Measurements from ENCODE around the gene PTPN14. TPM values are rescaled to one million over a fixed set of nuclear protein-coding genes. Genes with fewer than 3 reads are reported as not detected.

Gene PTPN14
- polyA plus RNA-seq, 1 donor from 2014 or later: 0.08 TPM

GRCh38 chr1:214420341-214420740, 131.1 kb downstream of the PTPN14 start:
- Mint-ChIP-seq H3K27ac (no peak overlapping the region), H3K4me1 (no peaks in the 10 kb centered on the region), H3K36me3 (no peaks in the 10 kb centered on the region), H3K4me3 (no peak overlapping the region), H3K27me3 (peaks cover 18% of the 10 kb centered on the region), H3K9me3 (peaks cover 0 to 2% (median 0%) of the 10 kb centered on the region in 3 donors)

GRCh38 chr1:214419650-214420049, 131.8 kb downstream of the PTPN14 start:
- peaks cover 0 to 2% (median 0%) of the 10 kb centered on the region in 3 donors for H3K9me3 Mint-ChIP-seq
- peaks cover 15% of the 10 kb centered on the region for H3K27me3 Mint-ChIP-seq
- no peak overlapping the region for H3K27ac Mint-ChIP-seq
- no peaks in the 10 kb centered on the region for H3K4me1 Mint-ChIP-seq
- no peaks in the 10 kb centered on the region for H3K36me3 Mint-ChIP-seq
- no peak overlapping the region for H3K4me3 Mint-ChIP-seq

GRCh38 chr1:214418391-214418790, 133.0 kb downstream of the PTPN14 start:
- Mint-ChIP-seq H3K27ac (no peak overlapping the region), H3K4me1 (no peaks in the 10 kb centered on the region), H3K27me3 (peaks cover 15% of the 10 kb centered on the region), H3K4me3 (no peak overlapping the region), H3K9me3 (peaks cover 0 to 2% (median 0%) of the 10 kb centered on the region in 3 donors), H3K36me3 (no peaks in the 10 kb centered on the region)

GRCh38 chr1:214417545-214418210, 133.7 kb downstream of the PTPN14 start:
- Mint-ChIP-seq H3K4me3 (no peak overlapping the region), H3K4me1 (no peaks in the 10 kb centered on the region), H3K27me3 (peaks cover 15% of the 10 kb centered on the region), H3K36me3 (no peaks in the 10 kb centered on the region), H3K9me3 (peaks cover 0 to 2% (median 0%) of the 10 kb centered on the region in 3 donors), H3K27ac (no peak overlapping the region)

GRCh38 chr1:214416858-214417257, 134.5 kb downstream of the PTPN14 start:
- H3K36me3 Mint-ChIP-seq: no peaks in the 10 kb centered on the region
- no peaks in the 10 kb centered on the region for H3K4me1 Mint-ChIP-seq
- H3K27ac Mint-ChIP-seq: no peak overlapping the region
- peaks cover 15% of the 10 kb centered on the region for H3K27me3 Mint-ChIP-seq
- peaks cover 0 to 2% (median 0%) of the 10 kb centered on the region in 3 donors for H3K9me3 Mint-ChIP-seq
- no peak overlapping the region for H3K4me3 Mint-ChIP-seq

- Mint-ChIP-seq H3K4me1 (no peaks in the 10 kb centered on the region), H3K4me3 (no peak overlapping the region), H3K9me3 (peaks cover 0 to under 1% (median 0%) of the 10 kb centered on the region in 3 donors), H3K27me3 (peaks cover 12% of the 10 kb centered on the region), H3K36me3 (no peaks in the 10 kb centered on the region), H3K27ac (no peak overlapping the region)
Observed at GRCh38 chr1:214416417-214416816, 135.0 kb downstream of the PTPN14 start.

GRCh38 chr1:214415131-214415530, 136.3 kb downstream of the PTPN14 start:
- H3K27me3 Mint-ChIP-seq: peaks cover 12% of the 10 kb centered on the region
- no peaks in the 10 kb centered on the region for H3K36me3 Mint-ChIP-seq
- H3K4me3 Mint-ChIP-seq: no peak overlapping the region
- H3K27ac Mint-ChIP-seq: no peak overlapping the region
- H3K4me1 Mint-ChIP-seq: no peaks in the 10 kb centered on the region
- peaks cover 0 to 6% (median 0%) of the 10 kb centered on the region in 3 donors for H3K9me3 Mint-ChIP-seq

- H3K4me1 Mint-ChIP-seq: no peaks in the 10 kb centered on the region
- H3K36me3 Mint-ChIP-seq: no peaks in the 10 kb centered on the region
- H3K4me3 Mint-ChIP-seq: no peak overlapping the region
- H3K9me3 Mint-ChIP-seq: peaks cover 0 to 6% (median 0%) of the 10 kb centered on the region in 3 donors
- H3K27me3 Mint-ChIP-seq: peaks cover 12% of the 10 kb centered on the region
- H3K27ac Mint-ChIP-seq: no peak overlapping the region
Observed at GRCh38 chr1:214414691-214415090, 136.7 kb downstream of the PTPN14 start.

- H3K9me3 Mint-ChIP-seq: peaks cover 0 to 6% (median 0%) of the 10 kb centered on the region in 3 donors
- H3K4me3 Mint-ChIP-seq: no peak overlapping the region
- peaks cover 4% of the 10 kb centered on the region for H3K27me3 Mint-ChIP-seq
- H3K4me1 Mint-ChIP-seq: no peaks in the 10 kb centered on the region
- H3K27ac Mint-ChIP-seq: no peak overlapping the region
- no peaks in the 10 kb centered on the region for H3K36me3 Mint-ChIP-seq
Observed at GRCh38 chr1:214413315-214413714, 138.1 kb downstream of the PTPN14 start.

GRCh38 chr1:214404571-214405213, 146.7 kb downstream of the PTPN14 start:
- H3K4me3 Mint-ChIP-seq: no peak overlapping the region
- no peaks in the 10 kb centered on the region for H3K4me1 Mint-ChIP-seq
- H3K27ac Mint-ChIP-seq: no peak overlapping the region
- H3K27me3 Mint-ChIP-seq: peaks cover 3% of the 10 kb centered on the region
- H3K36me3 Mint-ChIP-seq: no peaks in the 10 kb centered on the region
- no peaks in the 10 kb centered on the region for H3K9me3 Mint-ChIP-seq

- Mint-ChIP-seq H3K4me3 (no peak overlapping the region), H3K36me3 (no peaks in the 10 kb centered on the region), H3K27me3 (peaks cover 3% of the 10 kb centered on the region), H3K27ac (no peak overlapping the region), H3K4me1 (no peaks in the 10 kb centered on the region), H3K9me3 (no peaks in the 10 kb centered on the region)
Observed at GRCh38 chr1:214404154-214404553, 147.2 kb downstream of the PTPN14 start.

- Mint-ChIP-seq H3K27me3 (peaks cover 3% of the 10 kb centered on the region), H3K27ac (no peak overlapping the region), H3K9me3 (peaks cover 0 to 2% (median 0%) of the 10 kb centered on the region in 3 donors), H3K4me1 (no peaks in the 10 kb centered on the region), H3K36me3 (no peaks in the 10 kb centered on the region), H3K4me3 (no peak overlapping the region)
Observed at GRCh38 chr1:214403431-214403830, 148.0 kb downstream of the PTPN14 start.

- H3K36me3 Mint-ChIP-seq: no peaks in the 10 kb centered on the region
Observed at GRCh38 chr1:214402613-214403083, 148.8 kb downstream of the PTPN14 start.

GRCh38 chr1:214401666-214402065, 149.7 kb downstream of the PTPN14 start:
- H3K36me3 Mint-ChIP-seq: no peaks in the 10 kb centered on the region
- peaks cover 3% of the 10 kb centered on the region for H3K27me3 Mint-ChIP-seq
- no peak overlapping the region for H3K27ac Mint-ChIP-seq
- H3K4me1 Mint-ChIP-seq: no peaks in the 10 kb centered on the region
- no peak overlapping the region for H3K4me3 Mint-ChIP-seq
- H3K9me3 Mint-ChIP-seq: peaks cover 0 to 5% (median 0%) of the 10 kb centered on the region in 3 donors

More at GRCh38 chr1:214402613-214403083, 148.8 kb downstream of the PTPN14 start:
- H3K9me3 Mint-ChIP-seq: peaks cover 0 to 5% (median 0%) of the 10 kb centered on the region in 3 donors
- H3K27ac Mint-ChIP-seq: no peak overlapping the region
- no peaks in the 10 kb centered on the region for H3K4me1 Mint-ChIP-seq
- peaks cover 3% of the 10 kb centered on the region for H3K27me3 Mint-ChIP-seq
- no peak overlapping the region for H3K4me3 Mint-ChIP-seq

- Mint-ChIP-seq H3K4me1 (no peaks in the 10 kb centered on the region), H3K27me3 (peaks cover 3% of the 10 kb centered on the region), H3K4me3 (no peak overlapping the region), H3K9me3 (peaks cover 0 to 5% (median 0%) of the 10 kb centered on the region in 3 donors), H3K27ac (no peak overlapping the region), H3K36me3 (no peaks in the 10 kb centered on the region)
Observed at GRCh38 chr1:214400131-214400530, 151.3 kb downstream of the PTPN14 start.

- Mint-ChIP-seq H3K4me1 (no peaks in the 10 kb centered on the region), H3K36me3 (no peaks in the 10 kb centered on the region), H3K27ac (no peak overlapping the region), H3K9me3 (peaks cover 0 to 5% (median 0%) of the 10 kb centered on the region in 3 donors), H3K27me3 (peaks cover 6% of the 10 kb centered on the region), H3K4me3 (no peak overlapping the region)
Observed at GRCh38 chr1:214398490-214398889, 152.9 kb downstream of the PTPN14 start.

Measured in IgD-negative memory B cell (primary cell).